Activated CD4-positive, CD25-positive, alpha-beta regulatory T cell treated with anti-CD3 and anti-CD28 coated beads, Interleukin-2, amount 50 U/mL, for 72 hours (primary cell): ENCODE data around the gene NLRP4.
"Not testable (repeated sequence)": the region's sequence is repeated elsewhere in the genome, so short reads cannot be mapped to it uniquely, and the experiment has no call there.

Source experiments
- DNase-seq: peaks from one replicate; pipeline ENCODE4 v3.0.0; 2021

NLRP4 gene

GRCh38 chr19:55882626-55883025 is 46.3 kb downstream of the NLRP4 start:
- DNase-seq = no peak

GRCh38 chr19:55898911-55899310 is 62.6 kb downstream of the NLRP4 start:
- no peak for DNase-seq

- no peak for DNase-seq
Measured at GRCh38 chr19:55901369-55902079, 65.2 kb downstream of the NLRP4 start.

- no peak for DNase-seq
Measured at GRCh38 chr19:55902080-55902751, 65.9 kb downstream of the NLRP4 start.

GRCh38 chr19:55907286-55907685 is 70.9 kb downstream of the NLRP4 start:
- DNase-seq = no peak

GRCh38 chr19:55907746-55908145 is 71.4 kb downstream of the NLRP4 start:
- no peak for DNase-seq

- no peak for DNase-seq
Measured at GRCh38 chr19:55909801-55910200, 73.5 kb downstream of the NLRP4 start.

- no peak for DNase-seq
Measured at GRCh38 chr19:55912916-55913315, 76.6 kb downstream of the NLRP4 start.

GRCh38 chr19:55913643-55914268 is 77.4 kb downstream of the NLRP4 start:
- DNase-seq = no peak

GRCh38 chr19:55923556-55923955 is 87.2 kb downstream of the NLRP4 start:
- no peak for DNase-seq

- DNase-seq = no peak
Measured at GRCh38 chr19:55927991-55928390, 91.7 kb downstream of the NLRP4 start.

GRCh38 chr19:55929258-55929657 is 92.9 kb downstream of the NLRP4 start:
- not testable (repeated sequence) for DNase-seq

GRCh38 chr19:55930996-55931515 is 94.7 kb downstream of the NLRP4 start:
- DNase-seq = no peak
